H9 (cell line): ENCODE measurements around the gene MUC5AC. TPM values are rescaled to one million over a fixed set of nuclear protein-coding genes. Genes with fewer than 3 reads are reported as not detected.
"Not testable (repeated sequence)": the region's sequence is repeated elsewhere in the genome, so short reads cannot be mapped to it uniquely, and the experiment has no call there.

Experiments
- DNase-seq: peaks from one replicate; pipeline ENCODE4 v3.0.0-alpha.2; 2017
- H2AFZ ChIP-seq: one replicate; pipeline ENCODE4 v1.6.1; 2013; ENCODE audit warnings: mild to moderate bottlenecking, low read length, control low read depth, moderate library complexity
- H2AK5ac ChIP-seq: 2 replicates; pipeline ENCODE4 v1.6.1; 2013; ENCODE audit warnings: low read length, control low read depth, mixed read lengths; ENCODE audit not compliant: insufficient read length
- H2BK120ac ChIP-seq: one replicate; pipeline ENCODE4 v1.6.1; 2013; ENCODE audit warnings: low read depth, mild to moderate bottlenecking, low read length, control low read depth, inconsistent platforms; ENCODE audit not compliant: poor library complexity, severe bottlenecking
- H2BK12ac ChIP-seq: 2 replicates; pipeline ENCODE4 v1.6.1; 2013; ENCODE audit warnings: low read length, control low read depth, mixed read lengths, low read depth; ENCODE audit not compliant: insufficient read length
- H2BK15ac ChIP-seq: 2 replicates; pipeline ENCODE4 v1.6.1; 2013; ENCODE audit warnings: low read depth, low read length, control low read depth
- H2BK20ac ChIP-seq: one replicate; pipeline ENCODE4 v1.6.1; 2013; ENCODE audit warnings: low read depth, mild to moderate bottlenecking, low read length, control low read depth, inconsistent platforms; ENCODE audit not compliant: poor library complexity, severe bottlenecking
- H2BK5ac ChIP-seq: 2 replicates; pipeline ENCODE4 v1.6.1; 2013; ENCODE audit warnings: low read length, control low read depth, mixed read lengths; ENCODE audit not compliant: insufficient read length
- H3K14ac ChIP-seq: 2 replicates; pipeline ENCODE4 v1.6.1; 2013; ENCODE audit warnings: low read length, control low read depth; ENCODE audit not compliant: insufficient read depth
- H3K18ac ChIP-seq: 2 replicates; pipeline ENCODE4 v1.6.1; 2013; ENCODE audit warnings: low read depth, mild to moderate bottlenecking, mixed read lengths, low read length, control low read depth; ENCODE audit not compliant: insufficient read length
- H3K23ac ChIP-seq: 2 replicates; pipeline ENCODE4 v1.6.1; 2013; ENCODE audit warnings: low read length, control low read depth, mixed read lengths, low read depth; ENCODE audit not compliant: insufficient read length
- H3K23me2 ChIP-seq: 2 replicates; pipeline ENCODE4 v1.6.1; 2013; ENCODE audit warnings: low read depth, mild to moderate bottlenecking, mixed read lengths, low read length, control low read depth; ENCODE audit not compliant: insufficient read length, poor library complexity, severe bottlenecking
- H3K27ac ChIP-seq: 2 replicates; pipeline ENCODE4 v1.5.1; 2013; ENCODE audit warnings: low read length, control low read depth, mixed read lengths, low read depth; ENCODE audit not compliant: insufficient read length
- H3K27me3 ChIP-seq: 2 replicates; pipeline ENCODE4 v1.6.1; 2013; ENCODE audit warnings: low read length, control low read depth, inconsistent platforms; ENCODE audit not compliant: insufficient read depth
- H3K4ac ChIP-seq: 2 replicates; pipeline ENCODE4 v1.6.1; 2013; ENCODE audit warnings: low read depth, mild to moderate bottlenecking, control low read depth, inconsistent platforms, low read length, moderate library complexity
- H3K4me1 ChIP-seq: 2 replicates; pipeline ENCODE4 v1.6.1; 2013; ENCODE audit warnings: low read length, control low read depth, inconsistent platforms; ENCODE audit not compliant: insufficient read depth
- H3K4me2 ChIP-seq: 2 replicates; pipeline ENCODE4 v1.6.1; 2013; ENCODE audit warnings: low read length, control low read depth, mixed read lengths; ENCODE audit not compliant: insufficient read length, insufficient read depth
- H3K56ac ChIP-seq: 2 replicates; pipeline ENCODE4 v1.6.1; 2013; ENCODE audit warnings: low read depth, mild to moderate bottlenecking, mixed read lengths, low read length, control low read depth; ENCODE audit not compliant: insufficient read length
- H3K79me1 ChIP-seq: 2 replicates; pipeline ENCODE4 v1.6.1; 2013; ENCODE audit warnings: low read depth, mild to moderate bottlenecking, moderate library complexity, low read length, control low read depth, inconsistent platforms; ENCODE audit not compliant: insufficient read depth, poor library complexity, severe bottlenecking
- H3K79me2 ChIP-seq: 2 replicates; pipeline ENCODE4 v1.6.1; 2013; ENCODE audit warnings: low read length, control low read depth, inconsistent platforms; ENCODE audit not compliant: insufficient read depth
- H3K9ac ChIP-seq: 2 replicates; pipeline ENCODE4 v1.6.1; 2013; ENCODE audit warnings: low read length, control low read depth, mixed read lengths; ENCODE audit not compliant: insufficient read length; ENCODE audit errors: extremely low read depth
- H3K9me3 ChIP-seq: one replicate; pipeline ENCODE4 v1.6.1; 2013; ENCODE audit warnings: low read depth, low read length, inconsistent platforms; ENCODE audit not compliant: control insufficient read depth
- H3T11ph ChIP-seq: one replicate; pipeline ENCODE4 v1.6.1; 2013; ENCODE audit warnings: mild to moderate bottlenecking, low read length, control low read depth, inconsistent platforms
- H4K20me1 ChIP-seq: one replicate; pipeline ENCODE4 v1.6.1; 2013; ENCODE audit not compliant: control insufficient read depth, insufficient read length, insufficient read depth
- H4K5ac ChIP-seq: 2 replicates; pipeline ENCODE4 v1.6.1; 2013; ENCODE audit warnings: low read depth, mild to moderate bottlenecking, mixed read lengths, low read length, control low read depth; ENCODE audit not compliant: insufficient read length
- H4K8ac ChIP-seq: replicated peaks from 2 replicates; pipeline ENCODE4 v1.6.1; 2013; ENCODE audit warnings: low read length, control low read depth, mixed read lengths, low read depth; ENCODE audit not compliant: insufficient read length
- H4K91ac ChIP-seq: 2 replicates; pipeline ENCODE4 v1.6.1; 2013; ENCODE audit warnings: low read depth, mild to moderate bottlenecking, moderate library complexity, mixed read lengths, low read length, control low read depth; ENCODE audit not compliant: insufficient read length
- H3K27ac Mint-ChIP-seq, 3 experiments: 2 replicates in 2 of 3; 3 replicates in 1 of 3; pipeline ENCODE4 v1.8.0; 2020 to 2021; ENCODE audit warnings: mixed read lengths in 3 of 3, mild to moderate bottlenecking in 1 of 3, moderate library complexity in 1 of 3
- H3K27me3 Mint-ChIP-seq: 2 replicates; pipeline ENCODE4 v1.8.0; 2021; ENCODE audit warnings: low read depth, mild to moderate bottlenecking, moderate library complexity, mixed read lengths
- H3K36me3 Mint-ChIP-seq, 3 experiments: 2 replicates in 2 of 3; 3 replicates in 1 of 3; pipeline ENCODE4 v1.8.0; 2020 to 2021; ENCODE audit warnings: low read depth in 3 of 3, mixed read lengths in 3 of 3; ENCODE audit not compliant: insufficient read depth in 1 of 3
- H3K4me1 Mint-ChIP-seq, 2 experiments: 2 replicates each; pipeline ENCODE4 v1.8.0; 2020; ENCODE audit warnings: mixed read lengths in 2 of 2
- H3K4me3 Mint-ChIP-seq, 2 experiments: 2 replicates in 1 of 2; 3 replicates in 1 of 2; pipeline ENCODE4 v1.8.0; 2020 to 2021; ENCODE audit warnings: mild to moderate bottlenecking in 2 of 2, mixed read lengths in 2 of 2, moderate library complexity in 1 of 2
- H3K9me3 Mint-ChIP-seq, 2 experiments: 2 replicates in 1 of 2; 3 replicates in 1 of 2; pipeline ENCODE4 v1.8.0; 2020; ENCODE audit warnings: mild to moderate bottlenecking in 2 of 2, mixed read lengths in 2 of 2, moderate library complexity in 1 of 2
- WGBS: extraction: QIAGEN DNeasy Blood & Tissue Kit; methylation state at CpG from one replicate; pipeline ENCODE4 v1.1.7; 2013; ENCODE audit warnings: missing lambda C conversion rate, low lambda C conversion rate, mixed read lengths; ENCODE audit not compliant: insufficient read length; ENCODE audit errors: extremely low coverage; 5-methylcytosine and 5-hydroxymethylcytosine counted together
- total RNA-seq: library from RNA; stranded (reverse); gene quantifications from 2 replicates; pipeline ENCODE4 v1.2.1, GENCODE V29; 2021
- TF ChIP-seq, protein P1 (sequence below): fragments of 200-600 bp; sonication (generic); conservative IDR thresholded peaks from 3 replicates; pipeline ENCODE4 v1.8.0; 2021; ENCODE audit warnings: antibody characterized with exemption, mild to moderate bottlenecking

MUC5AC gene
- total RNA-seq, 1 experiment from 2014 or later = not detected

DNA sequence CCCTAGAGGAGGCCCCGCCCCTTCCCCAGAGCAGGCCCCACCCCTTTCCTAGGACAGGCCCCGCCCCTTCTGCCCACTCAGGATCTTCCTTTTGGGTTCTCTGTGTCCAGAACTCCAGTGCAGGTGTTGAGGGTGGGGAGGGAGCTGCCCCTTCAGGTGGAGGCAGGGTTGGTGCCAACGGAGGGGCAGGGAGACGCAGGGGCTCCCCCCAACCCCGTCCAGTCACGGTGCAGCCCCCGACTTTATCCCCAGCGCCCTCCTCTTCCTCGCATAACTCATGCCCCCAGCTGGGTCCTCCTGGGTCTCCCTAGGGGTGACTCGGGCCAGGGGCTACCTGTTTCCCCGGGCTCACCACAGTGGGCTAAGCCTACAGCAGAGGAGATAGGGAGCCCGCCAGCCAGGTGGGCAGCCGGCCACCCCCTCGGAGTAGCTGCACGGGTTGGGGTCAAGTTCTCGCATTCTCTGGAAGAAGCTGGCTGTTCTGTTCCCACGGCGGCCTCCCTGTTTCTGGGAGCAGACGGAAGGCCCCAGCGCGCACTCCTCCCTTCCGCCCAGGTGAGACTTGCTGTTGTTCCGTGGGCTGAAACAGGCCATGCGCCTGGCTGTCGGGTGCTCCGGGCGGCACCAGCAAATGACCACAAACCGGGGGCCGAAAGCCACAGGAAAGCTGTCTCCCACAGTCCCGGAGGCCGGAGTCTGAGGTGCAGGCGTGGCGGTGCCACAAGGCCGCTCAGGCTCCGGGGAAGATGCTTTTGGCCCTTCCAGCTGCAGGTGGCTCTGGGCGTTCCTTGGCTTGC lies 44.1 kb upstream of the MUC5AC start:
- TF ChIP-seq, protein P1, sequence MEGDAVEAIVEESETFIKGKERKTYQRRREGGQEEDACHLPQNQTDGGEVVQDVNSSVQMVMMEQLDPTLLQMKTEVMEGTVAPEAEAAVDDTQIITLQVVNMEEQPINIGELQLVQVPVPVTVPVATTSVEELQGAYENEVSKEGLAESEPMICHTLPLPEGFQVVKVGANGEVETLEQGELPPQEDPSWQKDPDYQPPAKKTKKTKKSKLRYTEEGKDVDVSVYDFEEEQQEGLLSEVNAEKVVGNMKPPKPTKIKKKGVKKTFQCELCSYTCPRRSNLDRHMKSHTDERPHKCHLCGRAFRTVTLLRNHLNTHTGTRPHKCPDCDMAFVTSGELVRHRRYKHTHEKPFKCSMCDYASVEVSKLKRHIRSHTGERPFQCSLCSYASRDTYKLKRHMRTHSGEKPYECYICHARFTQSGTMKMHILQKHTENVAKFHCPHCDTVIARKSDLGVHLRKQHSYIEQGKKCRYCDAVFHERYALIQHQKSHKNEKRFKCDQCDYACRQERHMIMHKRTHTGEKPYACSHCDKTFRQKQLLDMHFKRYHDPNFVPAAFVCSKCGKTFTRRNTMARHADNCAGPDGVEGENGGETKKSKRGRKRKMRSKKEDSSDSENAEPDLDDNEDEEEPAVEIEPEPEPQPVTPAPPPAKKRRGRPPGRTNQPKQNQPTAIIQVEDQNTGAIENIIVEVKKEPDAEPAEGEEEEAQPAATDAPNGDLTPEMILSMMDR = no peak
- H3K27ac ChIP-seq = no peak overlapping the region
- no peaks in the 10 kb centered on the region for H3K9me3 ChIP-seq
- H3K23me2 ChIP-seq = no peaks in the 10 kb centered on the region
- H4K5ac ChIP-seq = no peak overlapping the region
- Mint-ChIP-seq H3K27me3 (peaks cover 5% of the 10 kb centered on the region), H3K4me1 (peaks cover 2 to 5% of the 10 kb centered on the region in 2 experiments; a peak in 2 of 4 replicates), H3K9me3 (peaks cover 0 to 5% of the 10 kb centered on the region in 2 experiments; a peak in 4 of 5 replicates), H3K27ac (no peak overlapping the region), H3K4me3 (no peak overlapping the region), H3K36me3 (peaks cover 0 to 3% (median 2%) of the 10 kb centered on the region in 3 experiments; a peak in 1 of 7 replicates)
- H3K18ac ChIP-seq = no peak overlapping the region
- no peak overlapping the region for H3K23ac ChIP-seq
- no peak overlapping the region for H2AFZ ChIP-seq
- no peak overlapping the region for H3K14ac ChIP-seq
- H2BK20ac ChIP-seq = no peak overlapping the region
- no peaks in the 10 kb centered on the region for H3K79me2 ChIP-seq
- H3K79me1 ChIP-seq = no peaks in the 10 kb centered on the region
- no peaks in the 10 kb centered on the region for H4K20me1 ChIP-seq
- H4K91ac ChIP-seq = no peak overlapping the region
- no peak overlapping the region for H4K8ac ChIP-seq
- WGBS = no CpG with 5 or more reads among the region's 36 CpGs
- no peak overlapping the region for H2AK5ac ChIP-seq
- H3T11ph ChIP-seq = no peak overlapping the region
- no peak overlapping the region for H3K56ac ChIP-seq
- H3K27me3 ChIP-seq = no peaks in the 10 kb centered on the region
- DNase-seq = no peak
- no peaks in the 10 kb centered on the region for H3K4me1 ChIP-seq
- H2BK120ac ChIP-seq = no peak overlapping the region
- H2BK15ac ChIP-seq = no peak overlapping the region
- H2BK5ac ChIP-seq = no peak overlapping the region
- no peak overlapping the region for H3K9ac ChIP-seq
- H2BK12ac ChIP-seq = no peak overlapping the region
- H3K4me2 ChIP-seq = no peak overlapping the region
- no peak overlapping the region for H3K4ac ChIP-seq

DNA sequence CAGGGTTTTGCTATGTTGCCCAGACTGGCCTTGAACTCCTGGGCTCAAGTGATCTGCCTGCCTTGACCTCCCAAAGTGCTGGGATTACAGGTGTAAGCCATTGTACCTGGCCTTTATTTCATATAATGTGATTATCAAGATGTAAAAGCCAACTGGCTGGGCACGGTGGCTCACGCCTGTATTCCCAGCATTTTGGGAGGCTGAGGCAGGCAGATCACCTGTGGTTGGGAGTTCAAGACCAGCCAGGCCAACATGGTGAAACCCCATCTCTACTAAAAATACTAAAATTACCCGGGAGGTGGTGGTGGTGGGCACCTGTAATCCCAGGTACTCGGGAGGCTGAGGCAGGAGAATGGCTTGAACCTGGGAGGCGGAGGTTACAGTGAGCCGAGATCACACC lies 42.5 kb upstream of the MUC5AC start:
- not testable (repeated sequence) for H4K5ac ChIP-seq, H3K23ac ChIP-seq, H3K4ac ChIP-seq, H3K27ac Mint-ChIP-seq, H3K4me1 Mint-ChIP-seq, H3K23me2 ChIP-seq, H3K27me3 ChIP-seq, H3K79me1 ChIP-seq, H3K56ac ChIP-seq, H3K79me2 ChIP-seq, H3K27ac ChIP-seq, H2BK20ac ChIP-seq, H3K4me2 ChIP-seq, H3T11ph ChIP-seq, H2BK5ac ChIP-seq, H4K91ac ChIP-seq, H3K4me3 Mint-ChIP-seq, H3K9ac ChIP-seq, H3K9me3 ChIP-seq, H3K4me1 ChIP-seq, H3K14ac ChIP-seq, DNase-seq, H3K9me3 Mint-ChIP-seq, H4K20me1 ChIP-seq, H2AFZ ChIP-seq, H2BK120ac ChIP-seq, H2BK12ac ChIP-seq, H4K8ac ChIP-seq, H2BK15ac ChIP-seq, H3K18ac ChIP-seq, H3K36me3 Mint-ChIP-seq, H2AK5ac ChIP-seq, H3K27me3 Mint-ChIP-seq
- WGBS = no CpG with 5 or more reads among the region's 6 CpGs
